B cell (primary cell): Measurements from ENCODE around the gene TSPAN18.

ENCODE experiments used
- EZH2 ChIP-seq: IDR thresholded peaks from 2 replicates; pipeline ENCODE4 v1.6.1; 2012; ENCODE audit warnings: borderline replicate concordance, low read depth, mild to moderate bottlenecking, moderate library complexity, low read length; ENCODE audit not compliant: insufficient read depth, poor library complexity, severe bottlenecking
- TF ChIP-seq, protein P1 (sequence below): fragments of 200-600 bp; IDR thresholded peaks from one replicate; pipeline ENCODE4 v1.8.0; 2022; ENCODE audit warnings: antibody characterized with exemption, mild to moderate bottlenecking

DNA sequence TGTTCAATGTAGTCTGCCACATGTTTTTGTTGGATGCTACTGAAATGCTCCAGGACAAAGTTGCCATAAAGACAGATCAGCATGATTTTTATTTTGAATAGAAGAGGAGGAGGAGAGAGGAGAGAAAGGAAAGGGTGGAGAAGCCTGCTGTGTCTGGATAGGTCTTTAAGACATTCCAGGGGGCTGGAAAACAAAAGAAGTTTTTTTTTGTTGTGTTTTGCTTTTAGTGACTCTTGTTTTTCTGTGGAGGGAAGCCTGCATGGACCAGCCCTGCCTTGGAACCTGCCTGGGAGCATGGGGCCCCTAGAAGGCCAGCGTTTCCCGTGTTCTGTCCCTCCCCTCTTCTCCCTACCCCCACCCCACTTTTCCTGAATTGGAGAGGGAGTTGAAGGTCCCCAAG is 2.3 kb downstream of the TSPAN18 start:
- no peak for TF ChIP-seq EZH2
- TF ChIP-seq, protein P1, sequence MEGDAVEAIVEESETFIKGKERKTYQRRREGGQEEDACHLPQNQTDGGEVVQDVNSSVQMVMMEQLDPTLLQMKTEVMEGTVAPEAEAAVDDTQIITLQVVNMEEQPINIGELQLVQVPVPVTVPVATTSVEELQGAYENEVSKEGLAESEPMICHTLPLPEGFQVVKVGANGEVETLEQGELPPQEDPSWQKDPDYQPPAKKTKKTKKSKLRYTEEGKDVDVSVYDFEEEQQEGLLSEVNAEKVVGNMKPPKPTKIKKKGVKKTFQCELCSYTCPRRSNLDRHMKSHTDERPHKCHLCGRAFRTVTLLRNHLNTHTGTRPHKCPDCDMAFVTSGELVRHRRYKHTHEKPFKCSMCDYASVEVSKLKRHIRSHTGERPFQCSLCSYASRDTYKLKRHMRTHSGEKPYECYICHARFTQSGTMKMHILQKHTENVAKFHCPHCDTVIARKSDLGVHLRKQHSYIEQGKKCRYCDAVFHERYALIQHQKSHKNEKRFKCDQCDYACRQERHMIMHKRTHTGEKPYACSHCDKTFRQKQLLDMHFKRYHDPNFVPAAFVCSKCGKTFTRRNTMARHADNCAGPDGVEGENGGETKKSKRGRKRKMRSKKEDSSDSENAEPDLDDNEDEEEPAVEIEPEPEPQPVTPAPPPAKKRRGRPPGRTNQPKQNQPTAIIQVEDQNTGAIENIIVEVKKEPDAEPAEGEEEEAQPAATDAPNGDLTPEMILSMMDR = no peak
